GM18498 (cell line): ENCODE results near the gene PHKG2.
A peak's percentile ranks its signal among the peaks of the same experiment; 100 is the strongest.
"Not testable (repeated sequence)": the region's sequence is repeated elsewhere in the genome, so short reads cannot be mapped to it uniquely, and the experiment has no call there.

Experiments used
- ATAC-seq: cut with Tn5 transposase; IDR thresholded peaks from one replicate; pipeline ENCODE4 v1.9.1; 2021; ENCODE audit warnings: mild to moderate bottlenecking, moderate library complexity; ENCODE audit not compliant: unreplicated experiment

Gene PHKG2, protein sequence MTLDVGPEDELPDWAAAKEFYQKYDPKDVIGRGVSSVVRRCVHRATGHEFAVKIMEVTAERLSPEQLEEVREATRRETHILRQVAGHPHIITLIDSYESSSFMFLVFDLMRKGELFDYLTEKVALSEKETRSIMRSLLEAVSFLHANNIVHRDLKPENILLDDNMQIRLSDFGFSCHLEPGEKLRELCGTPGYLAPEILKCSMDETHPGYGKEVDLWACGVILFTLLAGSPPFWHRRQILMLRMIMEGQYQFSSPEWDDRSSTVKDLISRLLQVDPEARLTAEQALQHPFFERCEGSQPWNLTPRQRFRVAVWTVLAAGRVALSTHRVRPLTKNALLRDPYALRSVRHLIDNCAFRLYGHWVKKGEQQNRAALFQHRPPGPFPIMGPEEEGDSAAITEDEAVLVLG

DNA sequence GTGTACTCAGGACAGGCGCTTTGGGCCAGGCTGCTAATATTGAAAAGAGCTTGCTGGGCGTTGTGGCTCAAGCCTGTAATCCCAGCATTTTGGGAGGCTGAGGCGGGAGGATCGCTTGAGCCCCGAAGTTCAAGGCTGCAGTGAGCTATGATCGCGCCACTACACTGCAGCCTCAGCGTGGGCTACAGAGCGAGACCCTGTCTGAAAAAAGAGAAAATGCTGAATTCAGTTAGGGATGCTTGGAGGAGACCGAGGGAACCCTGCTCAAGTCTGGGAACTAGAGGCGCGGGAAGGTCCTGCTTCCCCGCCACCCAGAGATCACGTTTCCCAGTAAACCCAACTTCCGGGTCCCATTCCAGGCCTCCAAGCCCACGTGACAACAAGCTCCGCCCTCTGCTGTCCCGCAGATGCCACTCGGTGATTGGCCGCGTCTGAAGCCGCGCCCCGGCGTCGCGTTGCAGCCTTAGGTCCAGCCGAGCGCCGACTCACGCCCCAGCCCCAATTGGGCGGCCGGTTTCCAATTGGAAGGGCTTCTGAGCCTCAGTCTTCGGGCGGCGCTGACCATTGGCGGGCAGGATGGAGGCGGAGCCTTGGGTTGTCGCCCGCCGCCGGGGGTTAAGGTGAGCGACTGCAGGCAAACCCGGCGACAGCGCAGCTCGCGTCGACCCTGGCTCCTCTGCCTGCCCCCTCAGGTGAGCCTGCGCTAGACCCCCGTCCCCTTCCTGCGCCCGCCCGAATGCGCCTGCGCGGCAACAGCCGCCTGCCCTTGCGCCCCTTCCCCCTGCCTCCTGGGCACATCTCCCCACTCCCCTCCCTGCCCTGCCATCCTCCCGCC, at the start of gene PHKG2:
Gene PHKG2, plus strand, starts transcription at position 627 of the 835 bp plus-strand sequence. CDS start 396 bp downstream, outside the sequence.
- ATAC-seq: peak; percentile 95

- ATAC-seq: peak; percentile 37
These were observed 49.2 kb upstream of the PHKG2 start, which contains the start of gene SRCAP for GRCh38 chr16:30698816-30699614. TSS of gene SRCAP (plus strand) at chr16:30699171. CDS start at chr16:30700825, 1,654 bp downstream.

DNA sequence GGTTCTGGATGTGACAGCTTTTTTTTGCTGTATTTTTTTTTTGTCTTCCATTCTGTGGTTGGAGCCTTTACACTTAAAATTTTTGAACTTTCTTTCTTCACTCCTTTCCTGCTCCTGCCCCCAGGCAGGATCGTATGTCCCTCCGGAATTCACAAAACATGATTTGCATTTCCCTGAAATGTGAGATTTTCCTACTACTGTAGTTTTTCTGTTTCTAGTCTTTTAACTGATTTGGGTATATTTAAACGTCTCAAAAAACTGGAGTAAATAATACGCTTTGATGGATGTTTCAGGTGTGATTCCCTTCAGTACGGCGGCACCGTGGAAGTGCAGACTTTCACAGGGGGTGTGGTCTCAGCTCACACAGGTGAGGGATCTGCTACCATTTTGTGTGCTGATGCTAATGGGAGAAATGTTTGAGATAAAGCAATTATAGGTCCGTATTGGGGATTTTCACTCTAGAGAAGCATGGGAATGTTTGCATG, 48.6 kb upstream of the PHKG2 start:
- no peak for ATAC-seq

DNA sequence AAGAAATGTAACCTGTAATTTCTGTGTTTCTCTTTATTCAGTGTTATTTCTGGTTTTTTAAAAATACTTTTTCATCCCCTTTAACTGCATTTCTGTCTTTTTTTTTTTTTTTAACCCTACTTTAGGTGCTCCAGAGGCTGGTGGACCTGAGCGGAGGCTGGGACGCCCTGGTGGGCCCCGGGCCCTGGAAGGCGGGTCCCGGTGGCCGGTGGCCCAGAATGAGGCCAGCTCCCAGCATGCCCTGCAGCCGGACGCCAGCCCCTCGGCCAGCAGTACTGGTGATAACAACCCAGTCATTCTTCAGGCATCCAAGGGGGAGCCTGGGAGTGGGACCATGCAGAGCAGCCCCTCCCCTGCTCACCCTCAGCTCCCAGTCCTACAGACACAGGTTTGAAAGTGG, 47.7 kb upstream of the PHKG2 start:
- no peak for ATAC-seq

DNA sequence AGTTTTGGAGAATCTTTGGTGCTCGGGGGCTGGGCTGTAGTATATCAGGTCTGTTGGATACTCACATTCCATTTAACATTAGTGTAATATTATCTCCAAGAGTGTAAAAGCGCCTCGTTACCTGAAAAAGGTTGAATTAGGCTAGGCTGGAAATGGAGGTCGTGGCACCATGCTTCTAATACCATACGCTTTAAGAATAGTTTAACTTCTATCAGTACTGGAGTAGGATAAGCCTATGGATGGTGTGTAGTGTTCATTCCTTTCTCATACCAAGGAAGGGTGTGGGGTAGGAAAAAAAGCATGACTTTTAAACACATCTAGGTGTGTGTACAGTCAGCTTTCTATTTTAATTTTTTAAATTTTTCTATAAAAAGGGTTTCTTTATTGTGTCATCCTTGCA, 47.3 kb upstream of the PHKG2 start:
- no peak for ATAC-seq

- ATAC-seq: not testable (repeated sequence)
These were observed 45.2 kb upstream of the PHKG2 start for GRCh38 chr16:30703071-30703470.

GRCh38 chr16:30703971-30704370, 44.3 kb upstream of the PHKG2 start:
- ATAC-seq: no peak

DNA sequence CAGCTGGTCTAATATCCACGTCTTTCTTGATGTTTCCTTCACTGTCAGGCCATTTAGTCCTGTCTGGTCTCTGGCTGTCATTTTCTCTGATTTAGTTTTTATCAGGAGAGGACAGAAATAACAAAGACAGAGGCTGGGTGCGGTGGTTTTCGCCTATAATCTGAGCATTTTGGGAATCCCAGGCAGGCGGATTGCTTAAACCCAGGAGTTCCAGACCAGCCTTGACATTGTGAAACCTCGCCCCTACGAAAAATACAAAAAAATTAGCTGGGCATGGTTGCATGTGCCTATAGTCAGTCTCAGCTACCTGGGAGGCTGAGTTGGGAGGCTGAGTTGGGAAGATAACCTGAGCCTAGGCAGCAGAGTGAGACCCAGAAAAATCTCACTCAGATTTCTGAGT, 42.2 kb upstream of the PHKG2 start:
- ATAC-seq: no peak

GRCh38 chr16:30710971-30711370, 37.3 kb upstream of the PHKG2 start:
- ATAC-seq: no peak

- ATAC-seq: no peak
These were observed 36.5 kb upstream of the PHKG2 start for GRCh38 chr16:30711712-30712111.

GRCh38 chr16:30715750-30716445, 32.3 kb upstream of the PHKG2 start:
- ATAC-seq: no peak

DNA sequence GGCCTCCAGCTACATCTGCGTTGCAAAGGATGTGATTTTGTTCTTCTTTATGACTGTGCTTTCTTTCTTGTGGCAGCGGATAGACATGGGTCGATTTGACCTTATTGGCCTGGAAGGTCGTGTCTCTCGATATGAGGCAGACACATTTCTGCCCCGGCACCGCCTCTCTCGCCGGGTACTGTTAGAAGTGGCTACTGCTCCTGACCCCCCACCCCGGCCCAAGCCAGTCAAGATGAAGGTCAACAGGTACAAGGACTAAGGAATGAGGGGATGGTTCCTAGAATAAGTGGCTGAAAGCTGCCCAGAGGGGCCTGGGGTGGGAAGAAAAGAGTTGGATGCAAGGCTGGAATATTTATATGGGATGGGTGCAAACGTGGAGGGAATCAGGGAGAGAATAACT, 28.1 kb upstream of the PHKG2 start:
- ATAC-seq: no peak

DNA sequence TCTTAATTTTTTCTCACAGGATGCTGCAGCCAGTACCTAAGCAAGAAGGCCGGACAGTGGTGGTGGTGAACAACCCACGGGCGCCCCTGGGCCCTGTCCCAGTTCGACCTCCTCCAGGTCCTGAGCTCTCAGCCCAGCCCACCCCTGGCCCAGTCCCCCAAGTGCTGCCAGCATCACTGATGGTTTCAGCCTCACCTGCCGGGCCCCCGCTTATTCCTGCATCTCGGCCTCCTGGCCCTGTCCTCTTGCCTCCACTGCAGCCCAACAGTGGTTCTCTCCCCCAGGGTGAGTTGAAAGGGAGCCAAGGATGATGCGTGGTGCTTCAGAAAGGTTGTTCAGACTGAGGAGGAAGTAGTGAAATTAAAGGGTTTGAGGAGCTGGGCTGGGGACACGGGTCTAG, 27.5 kb upstream of the PHKG2 start:
- ATAC-seq: no peak

GRCh38 chr16:30721167-30721566, 27.1 kb upstream of the PHKG2 start:
- ATAC-seq: no peak

DNA sequence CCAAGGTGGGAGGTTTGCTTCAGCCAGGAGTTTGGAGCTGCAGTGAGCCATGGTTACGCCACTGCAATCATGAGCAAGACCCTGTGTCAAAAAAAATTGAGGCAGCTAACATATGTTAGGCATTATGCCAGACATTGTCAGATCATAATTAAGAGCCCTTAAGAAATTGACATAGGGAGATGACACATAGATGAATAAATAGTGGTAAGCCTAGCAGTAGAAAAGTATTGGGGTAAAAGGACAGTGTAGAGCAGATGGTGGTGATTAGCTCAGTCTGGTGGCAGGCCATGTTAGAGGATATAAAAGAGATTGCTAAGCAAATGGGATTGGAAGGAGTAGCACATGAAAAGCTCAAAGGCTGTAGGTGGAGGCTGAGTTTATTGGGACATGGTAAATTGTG, 26.6 kb upstream of the PHKG2 start:
- no peak for ATAC-seq

- ATAC-seq: no peak
These were observed 25.8 kb upstream of the PHKG2 start for GRCh38 chr16:30722443-30722842.

- no peak for ATAC-seq
These were observed 25.3 kb upstream of the PHKG2 start for GRCh38 chr16:30722916-30723315.

- ATAC-seq: no peak
These were observed 24.4 kb upstream of the PHKG2 start for GRCh38 chr16:30723725-30724355.

- ATAC-seq: no peak
These were observed 23.4 kb upstream of the PHKG2 start for GRCh38 chr16:30724641-30725417.
